IMR-90 (cell line): ENCODE results near the gene ETS1. TPM values are rescaled to one million over a fixed set of nuclear protein-coding genes. Genes with fewer than 3 reads are reported as not detected.

Experiments used
- ATAC-seq: fragments of 200-7000 bp; cut with Tn5 transposase; 2 replicates; pipeline ENCODE4 v1.9.1; 2020; ENCODE audit warnings: low read depth, mild to moderate bottlenecking, moderate library complexity
- BruUV-seq: library from RNA; stranded (reverse); fragments of 400-500 nt; replicated peaks from 2 replicates; lab custom pipeline; 2021; lab: Mats Ljungman, UMichigan
- CTCF ChIA-PET: fragments of 300-600 bp; formaldehyde crosslinking; extraction: SDS; loops from one replicate; lab custom pipeline; 2021; ENCODE audit warnings: antibody characterized with exemption; lab: Yijun Ruan, JAX
- POLR2A ChIA-PET: fragments of 300-600 bp; sonication (Branson Sonifier 250); formaldehyde crosslinking; loops from one replicate; lab custom pipeline; 2022; ENCODE audit warnings: antibody characterized with exemption; ENCODE audit not compliant: unreplicated experiment; lab: Charles Lee
- DNase-seq: peaks from one replicate; pipeline ENCODE4 v3.0.0; 2013
- H2AFZ ChIP-seq: replicated peaks from 2 replicates; pipeline ENCODE3; 2013; ENCODE audit warnings: low read length, mild to moderate bottlenecking; ENCODE audit not compliant: poor library complexity
- H2AK5ac ChIP-seq: 2 replicates; pipeline ENCODE4 v1.6.1; 2013; ENCODE audit warnings: low read depth, low read length, inconsistent platforms
- H2AK9ac ChIP-seq: replicated peaks from 2 replicates; pipeline ENCODE3; 2013; ENCODE audit warnings: mild to moderate bottlenecking, low read depth, low read length, moderate library complexity; ENCODE audit not compliant: poor library complexity
- H2BK120ac ChIP-seq: 2 replicates; pipeline ENCODE4 v1.6.1; 2013; ENCODE audit warnings: low read depth, low read length, inconsistent platforms
- H2BK15ac ChIP-seq: 3 replicates; pipeline ENCODE4 v1.6.1; 2013; ENCODE audit warnings: low read depth, low read length, inconsistent platforms
- H2BK20ac ChIP-seq: 2 replicates; pipeline ENCODE4 v1.6.1; 2013; ENCODE audit warnings: low read depth, mild to moderate bottlenecking, inconsistent platforms, low read length, moderate library complexity
- H2BK5ac ChIP-seq: 2 replicates; pipeline ENCODE4 v1.6.1; 2013; ENCODE audit warnings: mild to moderate bottlenecking, low read depth, low read length, inconsistent platforms; ENCODE audit not compliant: poor library complexity, severe bottlenecking
- H3K14ac ChIP-seq: replicated peaks from 2 replicates; pipeline ENCODE4 v1.6.1; 2013; ENCODE audit warnings: low read depth, low read length, inconsistent platforms
- H3K18ac ChIP-seq: 2 replicates; pipeline ENCODE4 v1.6.1; 2013; ENCODE audit warnings: low read depth, low read length, control low read depth
- H3K23ac ChIP-seq: 2 replicates; pipeline ENCODE4 v1.6.1; 2013; ENCODE audit warnings: low read depth, low read length, inconsistent platforms
- H3K27ac ChIP-seq: 2 replicates; pipeline ENCODE4 v1.5.1; 2013; ENCODE audit warnings: mild to moderate bottlenecking, control low read depth, low read length; ENCODE audit not compliant: insufficient read depth
- H3K27me3 ChIP-seq: 2 replicates; pipeline ENCODE4 v1.6.1; 2013; ENCODE audit warnings: low read length; ENCODE audit not compliant: control insufficient read depth, insufficient read depth
- H3K36me3 ChIP-seq: 2 replicates; pipeline ENCODE4 v1.6.1; 2013; ENCODE audit warnings: low read length, mixed read lengths; ENCODE audit not compliant: control insufficient read depth, insufficient read depth
- H3K4ac ChIP-seq: 2 replicates; pipeline ENCODE4 v1.6.1; 2013; ENCODE audit warnings: low read depth, low read length, inconsistent platforms
- H3K4me1 ChIP-seq: 2 replicates; pipeline ENCODE4 v1.6.1; 2013; ENCODE audit warnings: low read length, mixed read lengths; ENCODE audit not compliant: control insufficient read depth, insufficient read depth
- H3K4me2 ChIP-seq: 2 replicates; pipeline ENCODE4 v1.6.1; 2013; ENCODE audit warnings: low read depth, mild to moderate bottlenecking, control low read depth, low read length, moderate library complexity
- H3K4me3 ChIP-seq: 2 replicates; pipeline ENCODE4 v1.5.1; 2013; ENCODE audit warnings: low read depth, mild to moderate bottlenecking, control low read depth, low read length, moderate library complexity; ENCODE audit not compliant: insufficient read depth
- H3K56ac ChIP-seq: 2 replicates; pipeline ENCODE4 v1.6.1; 2013; ENCODE audit warnings: low read length, inconsistent platforms; ENCODE audit not compliant: insufficient read depth; ENCODE audit errors: extremely low read depth
- H3K79me1 ChIP-seq, 2 experiments: 2 replicates each; pipeline ENCODE4 v1.6.1; 2013; ENCODE audit warnings: low read length in 2 of 2, inconsistent platforms in 1 of 2, low read depth in 1 of 2
- H3K9ac ChIP-seq: 2 replicates; pipeline ENCODE4 v1.6.1; 2013; ENCODE audit warnings: low read depth, low read length, control low read depth
- H3K9me1 ChIP-seq: 2 replicates; pipeline ENCODE4 v1.6.1; 2013; ENCODE audit warnings: low read length, inconsistent platforms; ENCODE audit not compliant: insufficient read depth
- H3K9me3 ChIP-seq: 2 replicates; pipeline ENCODE4 v1.6.1; 2013; ENCODE audit warnings: low read length; ENCODE audit not compliant: control insufficient read depth, insufficient read depth
- H4K20me1 ChIP-seq: 2 replicates; pipeline ENCODE4 v1.6.1; 2013; ENCODE audit warnings: low read length, inconsistent platforms; ENCODE audit not compliant: insufficient read depth
- H4K5ac ChIP-seq: 2 replicates; pipeline ENCODE4 v1.6.1; 2013; ENCODE audit warnings: mild to moderate bottlenecking, low read depth, low read length, control low read depth
- H4K8ac ChIP-seq, 2 experiments: 2 replicates each; pipeline ENCODE4 v1.6.1; 2013; ENCODE audit warnings: low read depth in 2 of 2, low read length in 2 of 2, control low read depth in 1 of 2, inconsistent platforms in 1 of 2
- H4K91ac ChIP-seq: 2 replicates; pipeline ENCODE4 v1.6.1; 2013; ENCODE audit warnings: low read depth, low read length, inconsistent platforms; ENCODE audit not compliant: insufficient read depth
- BHLHE40 ChIP-seq: fragments of 150-350 bp; IDR thresholded peaks from 2 replicates; pipeline ENCODE4 v1.6.1; 2016; ENCODE audit warnings: mild to moderate bottlenecking, low read depth, low read length
- CEBPB ChIP-seq: IDR thresholded peaks from 2 replicates; pipeline ENCODE4 v1.6.1; 2012; ENCODE audit warnings: low read depth, low read length, improper control_type of control experiment
- CHD1 ChIP-seq: IDR thresholded peaks from 2 replicates; pipeline ENCODE4 v1.6.1; 2012; ENCODE audit warnings: low read depth, low read length, improper control_type of control experiment
- CTCF ChIP-seq: conservative IDR thresholded peaks from 2 replicates; pipeline ENCODE4 v1.5.1; 2012; ENCODE audit warnings: mild to moderate bottlenecking, low read depth, low read length, improper control_type of control experiment
- ELK1 ChIP-seq: fragments of 150-350 bp; IDR thresholded peaks from 2 replicates; pipeline ENCODE4 v1.6.1; 2016; ENCODE audit warnings: low read depth, mild to moderate bottlenecking, low read length, moderate library complexity, borderline replicate concordance
- FOS ChIP-seq: fragments of 150-350 bp; IDR thresholded peaks from 2 replicates; pipeline ENCODE4 v1.6.1; 2016; ENCODE audit warnings: low read depth, low read length
- MAFK ChIP-seq: IDR thresholded peaks from 2 replicates; pipeline ENCODE4 v1.6.1; 2012; ENCODE audit warnings: low read depth, low read length, improper control_type of control experiment
- MAZ ChIP-seq: IDR thresholded peaks from 2 replicates; pipeline ENCODE4 v1.6.1; 2012; ENCODE audit warnings: low read depth, mild to moderate bottlenecking, low read length, improper control_type of control experiment, moderate library complexity, borderline replicate concordance
- MXI1 ChIP-seq: IDR thresholded peaks from 2 replicates; pipeline ENCODE4 v1.6.1; 2012; ENCODE audit warnings: low read depth, mild to moderate bottlenecking, low read length, moderate library complexity, borderline replicate concordance
- NFE2L2 ChIP-seq: fragments of 150-350 bp; IDR thresholded peaks from 2 replicates; pipeline ENCODE4 v1.6.1; 2016; ENCODE audit warnings: low read depth, mild to moderate bottlenecking, low read length
- POLR2A ChIP-seq: IDR thresholded peaks from 2 replicates; pipeline ENCODE4 v1.6.1; 2012; ENCODE audit warnings: mild to moderate bottlenecking, low read depth, low read length
- RAD21 ChIP-seq: IDR thresholded peaks from 2 replicates; pipeline ENCODE4 v1.6.1; 2012; ENCODE audit warnings: low read length, improper control_type of control experiment
- RCOR1 ChIP-seq: IDR thresholded peaks from 2 replicates; pipeline ENCODE4 v1.6.1; 2012; ENCODE audit warnings: mild to moderate bottlenecking, low read length, improper control_type of control experiment; ENCODE audit not compliant: insufficient replicate concordance
- RFX5 ChIP-seq: IDR thresholded peaks from 2 replicates; pipeline ENCODE4 v1.8.0; 2012; ENCODE audit warnings: low read depth, mild to moderate bottlenecking, low read length, moderate library complexity
- SMC3 ChIP-seq: fragments of 150-350 bp; IDR thresholded peaks from 2 replicates; pipeline ENCODE4 v1.6.1; 2016; ENCODE audit warnings: low read depth, mild to moderate bottlenecking, antibody characterized with exemption, low read length, moderate library complexity
- USF2 ChIP-seq: fragments of 150-350 bp; IDR thresholded peaks from 2 replicates; pipeline ENCODE4 v1.6.1; 2017; ENCODE audit warnings: mild to moderate bottlenecking, antibody characterized with exemption, low read length, low read depth
- WGBS, 2 experiments: methylation state at CpG; one replicate each; pipeline versions ENCODE4 v1.1.5 to v1.1.7; 2013; ENCODE audit warnings: missing lambda C conversion rate in 2 of 2; ENCODE audit not compliant: insufficient read length in 1 of 2; ENCODE audit errors: extremely low coverage in 2 of 2; 5-methylcytosine and 5-hydroxymethylcytosine counted together
- dilution Hi-C: fragments of 300-500 bp; cut with HindIII; formaldehyde crosslinking; loops from one replicate; pipeline ENCODE4 v1.14.3; 2018; ENCODE audit warnings: low sequenced_read_pairs; ENCODE audit not compliant: unreplicated experiment
- in situ Hi-C: fragments of 300-500 bp; cut with MboI; formaldehyde crosslinking; loops from 3 replicates; pipeline ENCODE4 v1.14.3; 2019; ENCODE audit warnings: low sequenced_read_pairs, inconsistent platforms, mixed read lengths
- intact Hi-C: fragments of 100-400 bp; cut with micrococcal nuclease; formaldehyde crosslinking; loops from 2 replicates; pipeline ENCODE4 v1.10.0; 2022
- polyA plus RNA-seq, 3 experiments: library from polyadenylated mRNA; depleted of rRNA; stranded (reverse); fragments of >200 nt; gene quantifications; 2 replicates each; pipeline ENCODE4 v1.2.3, GENCODE V29; 2012; ENCODE audit warnings: low replicate concordance in 1 of 3
- total RNA-seq: library from RNA; depleted of rRNA; stranded (reverse); fragments of >200 nt; gene quantifications from 2 replicates; pipeline ENCODE4 v1.2.3, GENCODE V29; 2012

The ETS1 gene
- total and polyA plus RNA-seq, 2 of the 4 experiments (the other 2 are of a cell fraction): 41.2 to 56.3 TPM

DNA sequence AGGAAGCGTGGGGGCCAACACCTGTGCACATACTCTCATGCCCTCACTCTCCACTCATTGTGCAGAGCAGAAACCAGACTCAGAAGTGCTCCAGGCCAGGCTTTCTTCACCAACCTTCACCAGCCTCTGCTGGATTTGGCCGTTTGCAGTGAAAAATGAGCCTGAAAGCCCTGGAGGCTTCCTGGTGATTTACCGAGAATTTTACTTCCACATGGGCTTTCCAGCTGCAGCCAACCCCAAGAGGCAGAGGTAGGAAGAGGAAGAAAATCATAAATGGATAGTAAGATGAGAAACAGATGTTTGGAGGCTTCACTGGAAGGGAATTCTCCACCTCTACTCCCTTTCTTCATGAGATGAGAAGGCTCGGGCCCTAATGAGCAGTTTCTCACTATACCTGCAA is 155.4 kb downstream of the ETS1 start:
- no peaks in the 10 kb centered on the region for H3K36me3 ChIP-seq
- no peak overlapping the region for H4K5ac ChIP-seq
- H3K9me3 ChIP-seq: no peaks in the 10 kb centered on the region
- H3K9ac ChIP-seq: no peak overlapping the region
- H2AFZ ChIP-seq: no peak overlapping the region
- WGBS, 2 experiments: 100% methylated on average over 1 of the region's 4 CpGs; no CpG with 5 or more reads in 1 of the 2 experiments
- H3K27ac ChIP-seq: no peak overlapping the region
- H3K56ac ChIP-seq: no peak overlapping the region
- no peak overlapping the region for H4K8ac ChIP-seq
- no peaks in the 10 kb centered on the region for H3K79me1 ChIP-seq
- no peak for ATAC-seq
- H3K4ac ChIP-seq: no peak overlapping the region
- ChIA-PET CTCF (no interaction called here), POLR2A (no interaction called here)
- no peak overlapping the region for H3K14ac ChIP-seq
- H2BK20ac ChIP-seq: no peak overlapping the region
- no peak overlapping the region for H4K91ac ChIP-seq
- no peak overlapping the region for H2AK5ac ChIP-seq
- no peaks in the 10 kb centered on the region for H3K27me3 ChIP-seq
- H2BK120ac ChIP-seq: no peak overlapping the region
- H3K23ac ChIP-seq: no peak overlapping the region
- no peak for TF ChIP-seq CTCF
- TF ChIP-seq CEBPB: no peak
- no peak for TF ChIP-seq MAFK
- TF ChIP-seq RAD21: no peak
- TF ChIP-seq POLR2A: no peak
- no peak for TF ChIP-seq NFE2L2
- no peak for TF ChIP-seq ELK1
- no peak for TF ChIP-seq CHD1
- no peak for TF ChIP-seq USF2
- no peak for TF ChIP-seq SMC3
- TF ChIP-seq MXI1: no peak
- TF ChIP-seq MAZ: no peak
- no peak for TF ChIP-seq RCOR1
- TF ChIP-seq RFX5: no peak
- no peak for TF ChIP-seq BHLHE40
- no peak for TF ChIP-seq FOS
- peaks cover 7% of the 10 kb centered on the region for H3K9me1 ChIP-seq
- H2BK5ac ChIP-seq: no peak overlapping the region
- no peak overlapping the region for H2BK15ac ChIP-seq
- H3K4me3 ChIP-seq: no peak overlapping the region
- dilution Hi-C loops: no loop called here
- H4K20me1 ChIP-seq: no peaks in the 10 kb centered on the region
- DNase-seq: no peak
- no peak overlapping the region for H3K4me2 ChIP-seq
- in situ Hi-C loops: no loop called here
- H3K18ac ChIP-seq: no peak overlapping the region
- intact Hi-C loops: no loop called here
- no TSS peak for BruUV-seq
- H2AK9ac ChIP-seq: no peak overlapping the region
- H3K4me1 ChIP-seq: peaks cover 6% of the 10 kb centered on the region
